ENCODE measurements around the gene ZBTB24.

ZBTB24 gene

DNA sequence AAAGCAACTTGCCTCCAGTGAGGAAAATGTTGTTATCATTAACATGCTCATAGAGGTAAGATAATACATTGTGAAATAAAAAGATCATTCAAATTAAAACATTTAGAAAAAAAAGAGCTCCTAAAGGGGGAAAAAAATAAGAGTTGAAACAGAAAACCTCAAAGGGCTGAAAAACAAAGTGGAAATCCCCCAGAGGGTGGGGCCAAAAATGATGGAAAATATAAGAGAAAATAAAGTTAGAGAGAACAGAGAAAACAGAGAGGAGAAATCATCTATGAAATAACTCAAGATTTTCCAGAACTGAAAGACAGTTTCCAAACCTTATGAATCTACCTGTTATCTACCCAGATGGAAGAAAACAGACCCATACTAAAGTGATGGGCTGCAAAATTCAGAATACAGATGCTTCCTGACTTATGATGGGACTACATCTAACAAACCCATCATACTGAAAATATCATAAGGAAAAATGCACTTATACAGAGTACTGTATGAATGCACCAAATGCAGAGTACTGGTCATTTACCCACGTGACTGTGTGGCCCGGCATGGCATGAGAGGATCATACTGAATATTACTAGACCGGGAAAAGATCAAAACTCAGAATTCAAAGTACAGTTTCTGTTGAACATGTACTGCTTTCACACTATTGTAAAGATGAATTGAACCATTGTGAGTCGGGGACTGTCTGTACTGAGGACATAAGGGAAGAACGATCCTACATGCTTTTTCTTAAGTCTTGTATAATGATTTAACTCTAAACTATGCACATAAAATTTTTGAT lies 4.0 kb downstream of the ZBTB24 start:
- FAIRE-seq (no peak), DNase-seq (ENCODE audit: insufficient read length, low spot score) (no peak)
- TF ChIP-seq, protein P1, sequence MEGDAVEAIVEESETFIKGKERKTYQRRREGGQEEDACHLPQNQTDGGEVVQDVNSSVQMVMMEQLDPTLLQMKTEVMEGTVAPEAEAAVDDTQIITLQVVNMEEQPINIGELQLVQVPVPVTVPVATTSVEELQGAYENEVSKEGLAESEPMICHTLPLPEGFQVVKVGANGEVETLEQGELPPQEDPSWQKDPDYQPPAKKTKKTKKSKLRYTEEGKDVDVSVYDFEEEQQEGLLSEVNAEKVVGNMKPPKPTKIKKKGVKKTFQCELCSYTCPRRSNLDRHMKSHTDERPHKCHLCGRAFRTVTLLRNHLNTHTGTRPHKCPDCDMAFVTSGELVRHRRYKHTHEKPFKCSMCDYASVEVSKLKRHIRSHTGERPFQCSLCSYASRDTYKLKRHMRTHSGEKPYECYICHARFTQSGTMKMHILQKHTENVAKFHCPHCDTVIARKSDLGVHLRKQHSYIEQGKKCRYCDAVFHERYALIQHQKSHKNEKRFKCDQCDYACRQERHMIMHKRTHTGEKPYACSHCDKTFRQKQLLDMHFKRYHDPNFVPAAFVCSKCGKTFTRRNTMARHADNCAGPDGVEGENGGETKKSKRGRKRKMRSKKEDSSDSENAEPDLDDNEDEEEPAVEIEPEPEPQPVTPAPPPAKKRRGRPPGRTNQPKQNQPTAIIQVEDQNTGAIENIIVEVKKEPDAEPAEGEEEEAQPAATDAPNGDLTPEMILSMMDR (IDR thresholded peaks at IDR 0.05; ENCODE audit: insufficient read depth, missing control alignments), result no peak

DNA sequence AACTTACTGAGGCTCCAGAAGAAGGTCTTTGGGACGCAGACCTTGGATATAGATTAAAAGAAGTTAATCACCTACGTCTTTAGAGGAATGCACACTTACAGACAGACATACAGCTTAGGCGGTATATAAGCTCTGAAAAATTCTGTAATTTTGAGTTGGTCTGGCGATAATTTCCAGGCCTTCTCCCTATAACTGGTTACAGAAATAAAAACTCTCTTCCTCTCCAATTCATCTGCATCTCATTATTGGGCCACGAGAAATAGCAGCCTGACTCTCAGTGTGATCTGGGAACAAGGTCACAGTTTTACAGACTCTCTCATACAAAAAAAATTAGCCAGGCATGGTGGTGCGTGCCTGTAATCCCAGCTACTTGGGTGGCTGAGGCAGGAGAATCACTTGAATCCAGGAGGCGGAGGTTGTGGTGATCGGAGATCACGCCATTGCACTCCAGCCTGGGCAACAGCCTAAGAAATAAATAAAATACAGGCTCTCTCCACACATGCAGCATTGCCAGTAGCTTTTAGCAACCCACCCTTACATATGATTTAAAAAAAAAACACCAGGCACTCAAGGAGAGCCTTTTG lies 4.7 kb downstream of the ZBTB24 start:
- TF ChIP-seq, protein P1 (IDR thresholded peaks at IDR 0.05; ENCODE audit: insufficient read depth, missing control alignments), result no peak
- FAIRE-seq (no peak), DNase-seq (ENCODE audit: insufficient read length, low spot score) (no peak)

DNA sequence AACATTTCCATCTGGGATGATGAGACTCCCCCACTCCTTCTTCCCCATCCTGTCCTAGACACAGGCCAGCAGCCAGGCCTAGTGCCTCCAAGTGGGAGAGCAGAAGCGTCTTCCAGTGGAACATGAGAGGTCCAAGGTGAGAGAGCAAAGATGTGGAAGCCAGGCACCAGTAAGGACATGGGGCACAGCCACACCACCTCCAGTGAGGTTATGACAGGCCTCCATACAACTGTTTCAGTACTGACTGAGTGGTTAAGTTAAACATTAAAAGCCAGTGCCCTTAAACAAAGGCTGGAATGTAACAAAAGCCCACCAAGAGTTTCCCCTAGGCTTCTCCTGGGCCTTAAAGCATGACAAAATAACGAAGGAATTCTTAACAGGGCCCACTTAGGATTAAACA lies 5.3 kb downstream of the ZBTB24 start:
- DNase-seq (ENCODE audit: insufficient read length, low spot score) (no peak), FAIRE-seq (no peak)
- TF ChIP-seq, protein P1 (IDR thresholded peaks at IDR 0.05; ENCODE audit: insufficient read depth, missing control alignments), result no peak

DNA sequence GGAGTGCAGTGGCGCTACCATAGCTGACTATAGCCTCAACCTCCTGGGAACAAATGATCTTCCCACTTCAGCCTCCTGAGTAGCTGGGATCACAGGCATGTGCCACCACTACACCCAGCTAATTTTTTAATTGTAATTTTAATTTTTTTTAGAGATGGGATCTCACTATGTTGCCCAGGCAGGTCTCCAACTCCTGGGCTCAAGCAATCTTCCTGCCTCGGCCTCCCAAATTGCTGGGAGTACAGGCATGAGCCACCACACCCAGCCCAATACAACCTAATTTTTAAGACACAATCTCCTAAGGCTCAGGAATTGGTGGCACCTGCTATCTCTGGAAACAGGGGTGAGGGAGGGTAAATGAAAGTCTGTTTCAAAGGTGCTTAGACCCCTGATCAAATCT lies 5.8 kb downstream of the ZBTB24 start:
- TF ChIP-seq, protein P1 (IDR thresholded peaks at IDR 0.05; ENCODE audit: insufficient read depth, missing control alignments), result no peak
- FAIRE-seq, result no peak
- no peak for DNase-seq (ENCODE audit: insufficient read length, low spot score)

DNA sequence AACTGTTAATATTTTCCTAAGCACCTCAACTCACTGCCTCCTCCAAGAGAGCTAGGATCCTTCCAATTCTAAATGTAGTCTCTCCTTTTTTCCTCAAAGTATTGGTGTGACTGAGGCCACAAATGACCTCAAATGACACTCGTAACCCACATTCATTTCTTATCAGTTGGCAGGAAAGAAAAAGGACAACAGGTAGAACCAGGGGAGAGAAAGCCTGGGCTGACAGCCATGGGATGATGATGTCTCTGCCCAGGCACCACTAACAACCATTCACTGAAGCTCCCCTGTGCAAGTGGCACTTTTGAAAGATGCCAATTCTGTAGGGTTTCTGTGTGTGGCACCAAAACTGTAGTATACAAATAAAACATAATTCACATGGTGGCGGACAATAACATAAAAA lies 7.4 kb downstream of the ZBTB24 start:
- no peak for FAIRE-seq
- DNase-seq (ENCODE audit: insufficient read length, low spot score), result no peak
- TF ChIP-seq, protein P1 (IDR thresholded peaks at IDR 0.05; ENCODE audit: insufficient read depth, missing control alignments), result no peak

DNA sequence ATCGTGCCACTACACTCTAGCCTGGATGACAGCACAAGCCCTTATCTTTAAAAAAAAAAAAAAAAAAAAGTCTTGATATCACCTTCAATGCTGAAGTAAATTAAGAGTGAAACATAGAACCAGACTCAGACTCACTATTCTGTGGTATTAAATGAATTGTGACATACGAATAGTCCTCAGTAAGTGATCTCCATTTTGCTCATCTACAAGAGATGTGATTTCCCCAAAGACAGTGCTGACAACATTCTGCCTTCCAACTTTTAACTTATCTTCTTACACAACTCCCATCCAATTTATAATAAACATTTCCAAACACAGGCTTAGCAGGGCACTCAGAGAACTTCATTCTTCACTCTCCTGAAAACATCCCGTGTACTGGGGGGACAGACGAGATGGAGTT lies 8.0 kb downstream of the ZBTB24 start:
- DNase-seq (ENCODE audit: insufficient read length, low spot score) (no peak), FAIRE-seq (no peak)

More for the DNA sequence above, 8.0 kb downstream of the ZBTB24 start:
- TF ChIP-seq, protein P1 (IDR thresholded peaks at IDR 0.05; ENCODE audit: insufficient read depth, missing control alignments), result no peak

Measured in D721Med (cell line).